IPS-18a (cell line): ENCODE results near the gene AQP11.
A peak's percentile ranks its signal among the peaks of the same experiment; 100 is the strongest.
"Not testable (repeated sequence)": the region's sequence is repeated elsewhere in the genome, so short reads cannot be mapped to it uniquely, and the experiment has no call there.

Source experiments
- H3K27ac ChIP-seq: one replicate; pipeline ENCODE4 v1.5.1; 2013; ENCODE audit warnings: low read length
- H3K27me3 ChIP-seq: one replicate; pipeline ENCODE4 v1.6.1; 2013; ENCODE audit warnings: mild to moderate bottlenecking, low read length; ENCODE audit not compliant: control insufficient read depth, insufficient read depth
- H3K36me3 ChIP-seq: one replicate; pipeline ENCODE4 v1.6.1; 2013; ENCODE audit warnings: low read depth, low read length; ENCODE audit not compliant: control insufficient read depth
- H3K4me1 ChIP-seq: one replicate; pipeline ENCODE4 v1.6.1; 2013; ENCODE audit warnings: low read depth, low read length; ENCODE audit not compliant: control insufficient read depth
- H3K4me3 ChIP-seq: one replicate; pipeline ENCODE4 v1.5.1; 2013; ENCODE audit warnings: low read length
- H3K9ac ChIP-seq: one replicate; pipeline ENCODE4 v1.6.1; 2013; ENCODE audit warnings: mild to moderate bottlenecking, low read length, moderate library complexity
- H3K9me3 ChIP-seq: one replicate; pipeline ENCODE4 v1.6.1; 2013; ENCODE audit warnings: low read depth, low read length; ENCODE audit not compliant: control insufficient read depth

The AQP11 gene

GRCh38 chr11:77589521-77590193, at the start of gene AQP11:
Gene AQP11, plus strand, starts transcription at chr11:77589953. Its CDS starts 40 bp downstream, at chr11:77589993.
- Histone ChIP-seq H3K9me3 (no peaks in the 10 kb centered on the region), H3K36me3 (no peaks in the 10 kb centered on the region), H3K4me1 (peaks cover 9% of the 10 kb centered on the region), H3K4me3 (peak within 1 kb of the TSS; percentile 91), H3K9ac (peak within 1 kb of the TSS; percentile 66), H3K27ac (no peak within 1 kb of the TSS), H3K27me3 (peaks cover 21% of the 10 kb centered on the region)

GRCh38 chr11:77542296-77542695, 47.5 kb upstream of the AQP11 start:
- no peaks in the 10 kb centered on the region for H3K9me3 ChIP-seq
- H3K27ac ChIP-seq, result no peak overlapping the region
- H3K27me3 ChIP-seq, result no peaks in the 10 kb centered on the region
- H3K4me3 ChIP-seq, result no peak overlapping the region
- peaks cover 2% of the 10 kb centered on the region for H3K4me1 ChIP-seq
- H3K36me3 ChIP-seq, result no peaks in the 10 kb centered on the region
- H3K9ac ChIP-seq, result no peak overlapping the region

GRCh38 chr11:77547047-77547836, 42.5 kb upstream of the AQP11 start:
- Histone ChIP-seq H3K4me1 (peaks cover 16% of the 10 kb centered on the region), H3K9ac (peak overlapping the region; percentile 55), H3K27ac (peak overlapping the region; percentile 85), H3K9me3 (peaks cover 6% of the 10 kb centered on the region), H3K4me3 (no peak overlapping the region), H3K27me3 (no peaks in the 10 kb centered on the region), H3K36me3 (no peaks in the 10 kb centered on the region)

GRCh38 chr11:77547863-77548551, 41.7 kb upstream of the AQP11 start:
- Histone ChIP-seq H3K4me1 (peaks cover 16% of the 10 kb centered on the region), H3K9ac (peak overlapping the region; percentile 55), H3K27me3 (no peaks in the 10 kb centered on the region), H3K4me3 (peak overlapping the region; percentile 32), H3K36me3 (no peaks in the 10 kb centered on the region), H3K9me3 (peaks cover 6% of the 10 kb centered on the region), H3K27ac (peak overlapping the region; percentile 85)

- Histone ChIP-seq H3K4me1 (peaks cover 16% of the 10 kb centered on the region), H3K9me3 (peaks cover 6% of the 10 kb centered on the region), H3K9ac (peak overlapping the region; percentile 55), H3K36me3 (no peaks in the 10 kb centered on the region), H3K27ac (no peak overlapping the region), H3K4me3 (no peak overlapping the region), H3K27me3 (no peaks in the 10 kb centered on the region)
Observed at GRCh38 chr11:77548552-77549445, 41.0 kb upstream of the AQP11 start.

- not testable (repeated sequence) for H3K9me3 ChIP-seq, H3K27me3 ChIP-seq, H3K36me3 ChIP-seq, H3K9ac ChIP-seq, H3K27ac ChIP-seq, H3K4me3 ChIP-seq
- peaks cover 16% of the 10 kb centered on the region for H3K4me1 ChIP-seq
Observed at GRCh38 chr11:77551426-77551825, 38.3 kb upstream of the AQP11 start.

GRCh38 chr11:77557553-77557952, 32.2 kb upstream of the AQP11 start:
- H3K36me3 ChIP-seq, result no peaks in the 10 kb centered on the region
- no peaks in the 10 kb centered on the region for H3K4me1 ChIP-seq
- no peak overlapping the region for H3K27ac ChIP-seq
- no peak overlapping the region for H3K4me3 ChIP-seq
- no peak overlapping the region for H3K9ac ChIP-seq
- no peaks in the 10 kb centered on the region for H3K27me3 ChIP-seq
- H3K9me3 ChIP-seq, result no peaks in the 10 kb centered on the region

GRCh38 chr11:77558380-77558779, 31.4 kb upstream of the AQP11 start:
- Histone ChIP-seq H3K27me3 (no peaks in the 10 kb centered on the region), H3K27ac (no peak overlapping the region), H3K4me3 (no peak overlapping the region), H3K4me1 (no peaks in the 10 kb centered on the region), H3K36me3 (no peaks in the 10 kb centered on the region), H3K9me3 (no peaks in the 10 kb centered on the region), H3K9ac (no peak overlapping the region)

- H3K4me1 ChIP-seq, result no peaks in the 10 kb centered on the region
- no peaks in the 10 kb centered on the region for H3K36me3 ChIP-seq
- H3K9me3 ChIP-seq, result peaks cover 3% of the 10 kb centered on the region
- no peaks in the 10 kb centered on the region for H3K27me3 ChIP-seq
- no peak overlapping the region for H3K27ac ChIP-seq
- no peak overlapping the region for H3K9ac ChIP-seq
- H3K4me3 ChIP-seq, result no peak overlapping the region
Observed at GRCh38 chr11:77559686-77560401, 29.9 kb upstream of the AQP11 start.

- Histone ChIP-seq H3K4me3 (no peak overlapping the region), H3K27ac (no peak overlapping the region), H3K4me1 (no peaks in the 10 kb centered on the region), H3K9ac (no peak overlapping the region), H3K9me3 (peaks cover 3% of the 10 kb centered on the region), H3K36me3 (no peaks in the 10 kb centered on the region), H3K27me3 (no peaks in the 10 kb centered on the region)
Observed at GRCh38 chr11:77560605-77561004, 29.1 kb upstream of the AQP11 start.
